ENCODE results near the gene ACSM4.
"Not testable (repeated sequence)": the region's sequence is repeated elsewhere in the genome, so short reads cannot be mapped to it uniquely, and the experiment has no call there.

ACSM4 gene

DNA sequence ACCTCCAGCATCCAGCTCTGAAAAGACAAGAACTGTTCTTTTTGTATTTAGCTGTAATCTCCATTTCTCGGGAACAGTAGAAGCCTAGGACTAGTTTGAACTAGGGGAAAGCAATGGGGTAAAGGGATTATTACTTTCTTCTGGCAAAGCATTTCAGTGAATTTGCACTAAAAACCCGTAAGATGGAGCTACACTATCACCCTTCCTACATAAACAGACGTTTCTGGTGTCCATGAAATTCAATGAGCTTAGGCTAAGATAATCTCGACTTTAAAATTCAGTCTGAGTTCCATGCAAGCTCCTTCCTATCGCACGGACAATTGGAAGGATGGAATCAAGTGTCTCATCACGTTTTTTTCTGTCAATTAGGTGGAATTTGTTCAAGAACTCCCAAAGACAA is 24.0 kb downstream of the ACSM4 start:
- no peak for FAIRE-seq
- no peak for DNase-seq (ENCODE audit: insufficient read length, low spot score)

DNA sequence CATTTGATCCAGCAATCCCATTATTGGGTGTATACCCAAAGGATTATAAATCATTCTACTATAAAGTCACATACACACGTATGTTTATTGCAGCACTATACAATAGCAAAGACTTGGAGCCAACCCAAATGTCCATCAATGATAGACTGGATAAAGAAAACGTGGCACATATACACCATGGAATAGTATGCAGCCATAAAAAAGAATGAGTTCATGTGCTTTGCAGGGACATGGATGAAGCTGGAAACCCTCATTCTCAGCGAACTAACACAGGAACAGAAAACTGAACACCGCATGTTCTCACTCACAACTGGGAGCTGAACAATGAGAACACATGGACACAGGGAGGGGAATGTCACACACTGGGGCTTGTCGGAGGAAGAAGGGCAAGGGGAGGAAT is 33.9 kb downstream of the ACSM4 start:
- not testable (repeated sequence) for DNase-seq (ENCODE audit: insufficient read length, low spot score); FAIRE-seq

DNA sequence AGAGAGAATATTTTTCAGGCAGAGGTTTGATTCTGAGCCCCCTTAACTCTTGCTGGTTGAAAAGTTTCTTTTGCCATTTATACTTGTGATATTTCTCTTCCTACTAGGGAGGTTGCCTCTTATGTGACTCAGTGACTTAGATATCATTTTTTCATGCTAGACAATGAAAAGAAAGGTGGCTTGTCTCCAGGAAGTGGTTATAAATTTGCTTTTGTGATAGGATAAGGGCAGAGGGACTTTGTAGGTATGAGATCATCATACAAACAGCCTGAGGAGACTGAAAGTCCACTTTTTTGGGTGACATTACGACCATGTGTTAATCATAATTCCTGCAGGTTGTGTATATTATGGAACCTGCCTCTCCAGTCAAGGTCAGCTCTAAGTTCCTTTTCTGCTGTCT is 35.8 kb downstream of the ACSM4 start:
- FAIRE-seq, result no peak
- no peak for DNase-seq (ENCODE audit: insufficient read length, low spot score)

DNA sequence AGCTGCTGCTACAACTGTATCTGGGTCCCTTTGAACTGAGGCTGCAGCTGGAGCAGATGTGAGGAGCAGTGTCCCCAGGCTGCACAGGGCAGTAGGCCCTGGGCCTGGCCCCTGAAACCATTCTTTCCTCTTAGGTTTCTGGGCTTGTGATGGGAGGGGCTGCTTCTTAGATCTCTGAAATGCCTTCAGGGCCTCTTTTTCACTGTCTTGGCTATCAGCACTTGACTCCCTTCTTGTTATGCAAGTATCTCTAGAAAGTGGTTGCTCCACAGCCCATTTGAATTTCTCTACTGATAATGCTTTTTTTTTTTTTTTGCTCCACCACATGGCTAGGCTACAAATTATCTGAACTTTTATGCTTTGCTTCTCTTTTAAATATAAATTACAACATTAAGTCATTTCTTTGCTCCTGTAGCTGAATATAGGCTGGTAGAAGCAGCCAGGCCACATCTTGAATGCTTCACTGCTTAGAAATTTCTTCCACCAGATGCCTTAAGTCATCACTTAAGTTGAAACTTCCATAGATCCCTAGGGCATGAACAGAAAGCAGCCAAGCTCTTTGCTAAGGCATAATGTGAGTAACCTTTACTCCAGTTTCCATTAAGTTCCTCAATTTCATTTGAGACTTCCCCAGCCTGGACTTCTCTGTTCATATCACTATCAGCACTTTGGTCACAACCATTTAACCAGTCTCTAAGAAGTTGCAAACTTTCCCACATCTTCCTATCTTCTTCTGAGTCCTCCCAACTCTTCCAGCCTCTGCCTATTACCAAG is 41.1 kb downstream of the ACSM4 start:
- DNase-seq (ENCODE audit: insufficient read length, low spot score) (no peak), FAIRE-seq (no peak)

DNA sequence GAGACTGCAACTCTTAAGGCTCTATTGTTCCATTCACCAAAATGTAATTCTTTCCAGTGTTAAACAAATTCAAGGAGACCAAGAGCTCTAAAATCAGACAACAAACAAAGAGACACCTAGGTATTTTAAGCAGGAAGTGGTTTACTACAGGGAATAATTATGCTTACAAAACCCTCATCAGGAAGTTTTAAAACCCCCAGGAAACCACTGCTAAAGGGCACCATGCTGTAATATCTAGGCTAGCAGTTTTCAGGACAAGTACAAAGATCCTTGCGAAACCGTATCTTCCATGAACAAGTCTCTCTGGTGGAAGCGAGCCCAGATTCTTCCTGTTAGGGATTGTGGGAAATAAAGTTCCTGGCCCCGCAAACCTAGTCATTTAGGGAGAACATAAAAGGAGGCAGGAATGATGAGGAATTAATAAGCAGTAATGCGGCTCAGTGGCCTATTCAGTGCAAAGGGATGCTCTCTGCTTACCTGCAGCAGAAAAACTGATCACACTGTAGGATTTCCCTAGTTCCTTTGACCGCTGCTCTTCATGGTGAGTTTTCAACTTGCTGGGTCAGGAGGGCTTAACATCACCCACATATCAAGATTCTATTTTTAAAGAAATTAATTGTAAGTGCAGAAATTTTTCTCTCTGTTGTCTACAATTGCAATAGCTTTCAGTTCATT is 42.8 kb downstream of the ACSM4 start:
- FAIRE-seq (no peak), DNase-seq (ENCODE audit: insufficient read length, low spot score) (no peak)

- DNase-seq (ENCODE audit: insufficient read length, low spot score) (no peak), FAIRE-seq (no peak)
These were observed 45.5 kb downstream of the ACSM4 start for GRCh38 chr12:7349418-7349817.

DNA sequence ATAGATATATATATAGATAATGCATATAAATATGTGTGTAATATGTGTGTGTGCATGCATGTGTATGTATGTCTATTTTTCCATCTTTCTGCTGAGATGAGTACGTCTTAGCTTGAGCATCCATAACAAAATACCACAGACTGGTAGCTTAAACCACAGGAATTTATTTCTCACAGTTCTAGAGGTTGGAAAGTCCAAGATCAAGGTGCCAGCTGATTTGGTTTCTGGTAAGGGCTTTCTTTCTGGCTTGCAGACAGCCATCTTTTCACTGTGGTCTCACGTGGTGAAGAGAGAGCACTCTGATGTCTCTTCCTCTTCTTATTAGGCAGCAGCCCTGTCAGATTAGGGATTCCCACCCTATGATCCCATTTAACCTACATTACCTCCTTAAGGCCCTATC is 47.3 kb downstream of the ACSM4 start:
- DNase-seq (ENCODE audit: insufficient read length, low spot score), result no peak
- no peak for FAIRE-seq

DNA sequence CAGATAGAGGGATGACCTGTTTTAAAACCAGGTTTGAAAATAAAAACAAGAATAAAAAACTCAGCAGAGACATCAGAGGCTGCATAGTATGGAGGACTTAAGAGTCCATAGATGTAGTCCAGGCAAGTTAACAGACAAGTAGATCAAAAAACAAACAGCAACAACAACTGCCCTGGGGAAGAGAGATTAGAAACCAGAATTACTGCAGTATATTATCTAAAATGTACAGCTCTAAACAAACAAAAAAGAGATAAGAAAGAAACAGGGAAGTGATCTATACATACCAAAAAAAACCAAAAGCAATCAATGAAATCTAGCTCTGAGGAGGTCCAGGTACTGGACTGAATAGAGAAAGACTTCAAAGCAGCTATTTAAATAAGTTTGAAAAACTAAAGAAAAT is 48.8 kb downstream of the ACSM4 start:
- FAIRE-seq, result no peak
- DNase-seq (ENCODE audit: insufficient read length, low spot score), result no peak

DNA sequence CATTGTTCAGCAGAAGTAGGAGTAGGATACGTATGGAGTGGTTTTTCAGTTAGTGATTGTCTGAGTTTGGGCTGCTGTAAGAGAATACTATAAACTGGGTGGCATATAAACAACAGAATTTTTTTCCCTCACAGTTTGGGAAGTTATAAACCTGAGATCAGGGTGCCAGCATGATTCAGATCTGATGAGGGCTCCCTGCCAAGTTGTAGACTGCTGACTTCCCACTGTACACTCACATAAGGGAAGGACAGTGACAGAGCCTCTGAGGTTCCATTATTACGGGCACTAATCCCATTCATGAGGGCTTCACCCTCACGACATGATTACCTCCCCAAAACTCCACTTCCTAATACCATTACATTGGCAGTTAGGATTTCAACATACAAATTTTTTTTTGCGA is 50.7 kb downstream of the ACSM4 start:
- DNase-seq (ENCODE audit: insufficient read length, low spot score) (no peak), FAIRE-seq (no peak)

GRCh38 chr12:7361265-7361664 is 57.4 kb downstream of the ACSM4 start:
- FAIRE-seq (no peak), DNase-seq (ENCODE audit: insufficient read length, low spot score) (no peak)

- FAIRE-seq (no peak), DNase-seq (ENCODE audit: insufficient read length, low spot score) (no peak)
These were observed 58.9 kb downstream of the ACSM4 start for GRCh38 chr12:7362734-7363133.

DNA sequence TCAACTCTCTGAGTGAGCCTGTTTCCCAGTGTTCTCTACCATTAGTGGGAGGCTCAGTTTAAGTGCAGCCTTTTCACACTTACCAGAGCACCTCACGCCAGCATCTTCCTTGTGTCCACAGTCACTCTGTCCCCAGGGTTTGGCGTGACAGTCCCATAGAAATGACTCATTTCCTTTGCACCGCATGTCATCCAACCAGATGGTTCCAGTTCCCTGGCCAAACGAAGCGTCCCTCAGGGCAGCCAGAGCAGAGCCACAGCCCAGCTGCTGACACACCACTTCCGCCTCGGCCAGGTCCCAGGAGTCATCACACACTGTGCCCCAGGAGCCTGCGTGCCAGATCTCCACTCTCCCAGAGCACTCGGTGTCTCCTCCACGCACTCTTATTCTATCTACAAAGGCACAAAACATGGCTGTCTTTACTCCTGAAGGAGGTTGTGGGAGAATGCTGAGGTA is 65.4 kb downstream of the ACSM4 start:
- FAIRE-seq, result no peak

DNA sequence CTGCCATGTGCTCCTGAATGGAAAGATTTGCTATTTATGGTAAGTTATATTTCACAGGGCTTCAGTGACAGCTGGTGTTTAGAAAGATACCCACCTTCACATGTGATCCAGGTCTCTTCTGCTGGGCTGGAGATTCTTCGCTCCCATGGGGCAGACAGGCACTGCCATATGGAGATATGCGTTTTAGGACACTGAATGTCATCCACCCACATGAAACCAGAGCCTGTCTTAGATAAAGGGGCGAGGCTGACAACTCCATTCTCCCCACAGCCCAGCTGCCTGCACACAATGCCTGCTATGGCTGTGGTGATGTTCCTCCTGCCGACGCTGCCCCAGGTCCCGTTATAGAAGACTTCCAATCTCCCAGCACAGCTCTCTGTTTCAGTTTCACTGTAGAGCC is 69.4 kb downstream of the ACSM4 start:
- no peak for FAIRE-seq
- no peak for DNase-seq (ENCODE audit: insufficient read length, low spot score)

More for the DNA sequence above, 65.4 kb downstream of the ACSM4 start:
- DNase-seq (ENCODE audit: insufficient read length, low spot score), result no peak

DNA sequence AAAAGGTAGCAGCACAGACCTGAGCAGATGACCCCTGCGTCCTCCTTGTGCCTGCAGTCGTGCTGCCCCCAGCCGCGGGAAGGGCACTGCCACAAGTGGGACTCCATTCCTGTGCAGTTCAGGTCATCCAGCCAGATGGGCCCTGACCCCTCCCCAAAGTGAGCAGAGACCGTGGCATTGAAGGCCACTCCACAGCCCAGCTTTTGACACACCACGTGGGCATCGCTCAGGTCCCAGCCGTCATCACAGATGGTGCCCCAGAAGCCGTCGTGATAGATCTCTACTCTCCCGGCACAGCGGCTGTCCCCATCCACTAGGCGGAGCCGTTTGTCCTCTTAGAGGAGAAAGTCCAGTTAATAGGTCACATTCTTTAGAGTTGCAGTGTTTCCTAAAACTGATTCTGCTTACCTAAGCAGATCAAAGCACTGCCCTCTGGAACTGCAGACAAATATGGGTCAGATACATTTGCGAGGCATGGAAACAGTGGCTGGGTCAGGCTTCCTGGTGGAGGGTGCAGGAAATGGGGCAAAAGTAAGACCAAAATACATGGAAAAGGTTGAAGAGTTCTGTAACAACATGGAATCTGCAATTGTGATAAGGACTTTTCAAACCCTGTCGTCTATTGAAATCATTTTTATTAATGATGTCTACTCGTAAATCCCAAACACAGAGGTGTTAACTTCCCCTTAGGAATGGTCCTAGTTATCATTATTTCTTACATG is 70.7 kb downstream of the ACSM4 start:
- DNase-seq (ENCODE audit: insufficient read length, low spot score) (peak; percentile 69), FAIRE-seq (peak; percentile 72)

DNA sequence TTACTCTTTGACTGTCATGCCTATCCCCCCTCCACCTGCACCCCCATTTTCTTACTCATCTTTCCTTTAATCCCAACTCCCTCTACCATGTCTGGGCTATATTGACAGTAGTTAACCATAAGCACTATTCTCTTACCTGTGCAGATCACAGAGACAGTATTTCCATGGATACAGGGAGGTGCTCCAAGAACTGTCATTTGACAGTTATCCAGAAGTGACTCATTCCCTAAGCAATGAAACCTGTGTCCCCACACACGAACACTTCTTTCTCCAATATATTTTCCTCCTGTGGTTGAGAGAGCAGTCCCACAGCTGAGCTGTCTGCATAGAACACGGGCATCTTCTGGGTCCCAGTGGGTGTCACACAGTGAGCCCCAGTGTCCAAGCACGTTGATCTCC is 71.3 kb downstream of the ACSM4 start:
- FAIRE-seq (peak; percentile 4), DNase-seq (ENCODE audit: insufficient read length, low spot score) (no peak)

- no peak for FAIRE-seq
- no peak for DNase-seq (ENCODE audit: insufficient read length, low spot score)
These were observed 72.3 kb downstream of the ACSM4 start for GRCh38 chr12:7376196-7376595.
